Measurements from ENCODE around the gene DNM1.
A peak's percentile ranks its signal among the peaks of the same experiment; 100 is the strongest.

Gene DNM1

GRCh38 chr9:128203024-128203706 is at the start of gene DNM1:
Gene DNM1 (plus strand): TSS chr9:128203379. CDS start chr9:128203471, 92 bp downstream.
- DNase-seq, result no peak

- DNase-seq, result no peak
These were observed 49.1 kb upstream of the DNM1 start for GRCh38 chr9:128153947-128154695.

GRCh38 chr9:128155736-128156500 is 47.3 kb upstream of the DNM1 start:
- no peak for DNase-seq

GRCh38 chr9:128159522-128159783 is 43.7 kb upstream of the DNM1 start:
- no peak for DNase-seq

- peak; percentile 58 for DNase-seq
These were observed 43.2 kb upstream of the DNM1 start, which contains the start of gene BBLN for GRCh38 chr9:128159784-128160602. Gene BBLN (plus strand): TSS chr9:128160265. CDS start chr9:128160408, 143 bp downstream.

- DNase-seq, result no peak
These were observed 42.6 kb upstream of the DNM1 start for GRCh38 chr9:128160603-128160987.

GRCh38 chr9:128161215-128161902 is 41.8 kb upstream of the DNM1 start:
- no peak for DNase-seq

- DNase-seq, result no peak
These were observed 40.8 kb upstream of the DNM1 start for GRCh38 chr9:128162215-128163026.

GRCh38 chr9:128163027-128163515 is 40.1 kb upstream of the DNM1 start:
- DNase-seq, result no peak

- DNase-seq, result no peak
These were observed 39.5 kb upstream of the DNM1 start for GRCh38 chr9:128163523-128164306.

- DNase-seq, result no peak
These were observed 38.8 kb upstream of the DNM1 start for GRCh38 chr9:128164307-128164885.

- DNase-seq, result no peak
These were observed 37.0 kb upstream of the DNM1 start for GRCh38 chr9:128166169-128166568.

GRCh38 chr9:128167209-128167608 is 36.0 kb upstream of the DNM1 start:
- DNase-seq, result no peak

GRCh38 chr9:128168731-128169308 is 34.4 kb upstream of the DNM1 start:
- DNase-seq, result no peak

- DNase-seq, result no peak
These were observed 33.7 kb upstream of the DNM1 start for GRCh38 chr9:128169492-128169891.

- DNase-seq, result no peak
These were observed 33.3 kb upstream of the DNM1 start for GRCh38 chr9:128169925-128170324.

GRCh38 chr9:128174062-128174461 is 29.1 kb upstream of the DNM1 start:
- DNase-seq, result no peak

- no peak for DNase-seq
These were observed 28.0 kb upstream of the DNM1 start for GRCh38 chr9:128175102-128175563.

- DNase-seq, result no peak
These were observed 27.5 kb upstream of the DNM1 start for GRCh38 chr9:128175726-128176125.
